ENCODE measurements around the gene GIPC2.

The GIPC2 gene

GRCh38 chr1:78091215-78091813, 45.5 kb downstream of the GIPC2 start:
- DNase-seq (ENCODE audit: low read depth) = no peak
- no peak for TF ChIP-seq CTCF (conservative IDR thresholded peaks at IDR 0.05; ENCODE audit: control insufficient read depth, insufficient read depth, low read depth, low read length)

GRCh38 chr1:78091886-78092285, 46.1 kb downstream of the GIPC2 start:
- no peak for DNase-seq (ENCODE audit: low read depth)
- no peak overlapping the region for H3K4me3 ChIP-seq (ENCODE audit: control insufficient read depth, low read depth, low read length)
- no peak for TF ChIP-seq CTCF (conservative IDR thresholded peaks at IDR 0.05; ENCODE audit: control insufficient read depth, insufficient read depth, low read depth, low read length)

More at GRCh38 chr1:78091215-78091813, 45.5 kb downstream of the GIPC2 start:
- H3K4me3 ChIP-seq (ENCODE audit: control insufficient read depth, low read depth, low read length) = no peak overlapping the region

DNA sequence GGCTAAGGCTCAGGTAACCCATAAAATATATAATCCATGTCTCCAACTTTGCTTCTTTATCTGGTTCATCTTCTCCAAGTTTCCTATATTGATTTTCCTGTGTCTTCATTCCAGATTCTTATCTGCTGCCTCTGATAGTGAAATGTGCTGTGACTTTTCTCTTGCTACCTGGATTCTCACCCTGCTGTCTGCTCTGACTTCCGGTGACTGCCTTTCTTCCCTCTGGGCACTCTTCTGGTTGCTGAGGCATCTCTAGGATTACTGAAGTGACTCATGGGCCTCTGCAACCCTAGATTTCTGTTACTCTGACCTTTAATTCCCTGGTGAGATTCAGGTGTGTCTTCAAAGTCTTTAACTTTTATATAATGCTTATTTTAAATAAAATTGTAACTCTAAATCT, 46.9 kb downstream of the GIPC2 start:
- H3K4me3 ChIP-seq (ENCODE audit: control insufficient read depth, low read depth, low read length) = no peak overlapping the region
- no peak for TF ChIP-seq CTCF (conservative IDR thresholded peaks at IDR 0.05; ENCODE audit: control insufficient read depth, insufficient read depth, low read depth, low read length)
- DNase-seq (ENCODE audit: low read depth) = peak; percentile 49

DNA sequence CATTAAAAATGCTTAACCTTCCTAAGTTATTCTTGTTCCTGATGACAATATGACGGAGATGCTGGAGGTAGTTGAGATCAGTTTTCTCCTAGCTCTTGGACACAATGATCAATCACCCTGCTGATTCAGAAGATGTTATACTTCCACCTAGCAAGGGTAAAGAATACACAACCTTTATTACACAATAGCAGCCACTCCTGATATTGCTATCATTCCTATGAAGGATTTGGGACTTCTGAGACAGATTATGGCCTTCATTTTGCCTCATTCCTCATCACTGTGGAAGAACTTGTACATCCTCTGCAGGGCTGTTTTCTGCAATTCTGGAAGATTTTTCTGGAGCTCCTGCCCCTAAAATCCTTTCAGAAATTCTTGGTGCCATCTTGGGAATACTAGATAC, 47.8 kb downstream of the GIPC2 start:
- TF ChIP-seq CTCF (conservative IDR thresholded peaks at IDR 0.05; ENCODE audit: control insufficient read depth, insufficient read depth, low read depth, low read length) = no peak
- DNase-seq (ENCODE audit: low read depth) = no peak
- H3K4me3 ChIP-seq (ENCODE audit: control insufficient read depth, low read depth, low read length) = no peak overlapping the region

DNA sequence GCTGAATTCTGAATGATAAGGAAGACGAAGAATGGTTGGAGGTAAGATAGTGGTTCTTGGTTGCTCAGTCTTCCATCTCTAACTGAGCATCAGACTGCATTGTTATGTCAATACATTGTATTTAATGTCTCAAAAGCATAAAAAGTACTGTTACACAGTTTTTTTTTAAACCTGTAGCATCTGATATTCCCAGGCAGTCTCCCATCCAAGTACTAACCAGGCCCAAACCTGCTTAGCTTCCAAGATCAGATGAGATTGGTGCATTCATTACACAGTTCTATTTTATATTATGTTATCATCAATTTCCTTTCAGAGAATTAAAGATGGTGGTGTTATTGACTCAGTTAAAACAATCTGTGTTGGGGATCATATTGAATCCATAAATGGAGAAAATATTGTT, 48.9 kb downstream of the GIPC2 start:
- no peak overlapping the region for H3K4me3 ChIP-seq (ENCODE audit: control insufficient read depth, low read depth, low read length)
- DNase-seq (ENCODE audit: low read depth) = no peak
- no peak for TF ChIP-seq CTCF (conservative IDR thresholded peaks at IDR 0.05; ENCODE audit: control insufficient read depth, insufficient read depth, low read depth, low read length)

- no peak for TF ChIP-seq CTCF (conservative IDR thresholded peaks at IDR 0.05; ENCODE audit: control insufficient read depth, insufficient read depth, low read depth, low read length)
- peak; percentile 92 for DNase-seq (ENCODE audit: low read depth)
- H3K4me3 ChIP-seq (ENCODE audit: control insufficient read depth, low read depth, low read length) = no peak overlapping the region
Measured at GRCh38 chr1:78095593-78095992, 49.8 kb downstream of the GIPC2 start.

GRCh38 chr1:78096017-78096416, 50.3 kb downstream of the GIPC2 start:
- TF ChIP-seq CTCF (conservative IDR thresholded peaks at IDR 0.05; ENCODE audit: control insufficient read depth, insufficient read depth, low read depth, low read length) = no peak
- H3K4me3 ChIP-seq (ENCODE audit: control insufficient read depth, low read depth, low read length) = no peak overlapping the region
- peak; percentile 46 for DNase-seq (ENCODE audit: low read depth)

Measured in fibroblast of mammary gland (primary cell).